OCI-LY7 (cell line): ENCODE measurements around the gene UFL1. TPM values are rescaled to one million over a fixed set of nuclear protein-coding genes. Genes with fewer than 3 reads are reported as not detected.

Experiments
- BruUV-seq: library from RNA; stranded (reverse); fragments of 400-500 nt; replicated peaks from 2 replicates; lab custom pipeline; 2021; lab: Mats Ljungman, UMichigan
- CTCF ChIA-PET: fragments of 300-600 bp; sonication (Branson Sonifier 250); formaldehyde crosslinking; loops from one replicate; lab custom pipeline; 2022; ENCODE audit warnings: antibody characterized with exemption; ENCODE audit not compliant: unreplicated experiment; lab: Charles Lee
- POLR2A ChIA-PET: fragments of 300-600 bp; sonication (Branson Sonifier 250); formaldehyde crosslinking; loops from one replicate; lab custom pipeline; 2022; ENCODE audit warnings: antibody characterized with exemption; lab: Charles Lee
- DNase-seq: peaks from one replicate; pipeline ENCODE4 v3.0.0-alpha.2; 2015; ENCODE audit warnings: low spot score
- H2AFZ ChIP-seq: fragments of 200-600 bp; sonication (generic), shearing (Covaris generic); 2 replicates; pipeline ENCODE4 v1.6.1; 2014; ENCODE audit warnings: mild to moderate bottlenecking, antibody characterized with exemption, low read length, moderate library complexity
- H3K27ac ChIP-seq: fragments of 200-600 bp; sonication (generic); 2 replicates; pipeline ENCODE4 v1.5.1; 2014; ENCODE audit warnings: mixed run types, low read depth, mild to moderate bottlenecking, moderate library complexity, low read length, inconsistent platforms; ENCODE audit not compliant: poor library complexity, severe bottlenecking
- H3K36me3 ChIP-seq: fragments of 200-600 bp; sonication (generic); 2 replicates; pipeline ENCODE4 v1.6.1; 2014; ENCODE audit warnings: mild to moderate bottlenecking, antibody characterized with exemption, low read length, moderate library complexity, mixed read lengths; ENCODE audit not compliant: insufficient read depth
- H3K4me1 ChIP-seq: fragments of 200-600 bp; sonication (generic); 2 replicates; pipeline ENCODE4 v1.5.1; 2014; ENCODE audit warnings: mild to moderate bottlenecking, low read length; ENCODE audit not compliant: insufficient read depth, poor library complexity, severe bottlenecking
- H3K4me2 ChIP-seq: fragments of 200-600 bp; sonication (generic); 2 replicates; pipeline ENCODE4 v1.6.1; 2014; ENCODE audit warnings: mild to moderate bottlenecking, low read length
- H3K4me3 ChIP-seq: fragments of 200-600 bp; sonication (generic); 2 replicates; pipeline ENCODE4 v1.5.1; 2014; ENCODE audit warnings: mild to moderate bottlenecking, low read depth, low read length; ENCODE audit not compliant: poor library complexity, severe bottlenecking
- H3K79me2 ChIP-seq: fragments of 200-600 bp; sonication (generic); 2 replicates; pipeline ENCODE4 v1.6.1; 2016; ENCODE audit warnings: low read depth, mild to moderate bottlenecking, low read length, moderate library complexity, mixed read lengths; ENCODE audit not compliant: insufficient read depth
- H3K9me2 ChIP-seq: fragments of 200-600 bp; sonication (generic); 2 replicates; pipeline ENCODE4 v1.6.1; 2016; ENCODE audit warnings: mild to moderate bottlenecking, low read length, mixed read lengths; ENCODE audit not compliant: insufficient read depth
- H3K9me3 ChIP-seq: fragments of 200-600 bp; sonication (generic); 2 replicates; pipeline ENCODE4 v1.6.1; 2014; ENCODE audit warnings: mild to moderate bottlenecking, mixed run types, low read length, mixed read lengths
- H4K20me1 ChIP-seq: fragments of 200-600 bp; sonication (generic); 2 replicates; pipeline ENCODE4 v1.6.1; 2014; ENCODE audit warnings: mild to moderate bottlenecking, antibody characterized with exemption, low read length, moderate library complexity, mixed read lengths; ENCODE audit not compliant: insufficient read depth
- EZH2phosphoT487 ChIP-seq: fragments of 200-600 bp; sonication (generic); IDR thresholded peaks from 2 replicates; pipeline ENCODE4 v1.6.1; 2018; ENCODE audit warnings: low read depth, borderline replicate concordance, mild to moderate bottlenecking, mixed run types, antibody characterized with exemption, low read length, moderate library complexity, mixed read lengths
- intact Hi-C: fragments of 100-400 bp; cut with micrococcal nuclease; formaldehyde crosslinking; loops from one replicate; pipeline ENCODE4 v1.10.0; 2022; ENCODE audit not compliant: unreplicated experiment
- total RNA-seq, 2 experiments: library from RNA; depleted of rRNA in 1 of 2; stranded (reverse); fragments of >200 nt in 1 of 2; shearing (Covaris generic) in 1 of 2; gene quantifications; 2 replicates each; pipeline ENCODE4 v1.2.3, GENCODE V29; 2014 to 2022
- TF ChIP-seq, protein P1 (sequence below): fragments of 200-600 bp; sonication (generic); conservative IDR thresholded peaks from 2 replicates; pipeline ENCODE4 v1.5.1; 2014; ENCODE audit warnings: mild to moderate bottlenecking, antibody characterized with exemption, low read length, moderate library complexity, mixed read lengths

The UFL1 gene
- total RNA-seq, 2 experiments from 2014 or later, result 14.1 to 38.0 TPM

DNA sequence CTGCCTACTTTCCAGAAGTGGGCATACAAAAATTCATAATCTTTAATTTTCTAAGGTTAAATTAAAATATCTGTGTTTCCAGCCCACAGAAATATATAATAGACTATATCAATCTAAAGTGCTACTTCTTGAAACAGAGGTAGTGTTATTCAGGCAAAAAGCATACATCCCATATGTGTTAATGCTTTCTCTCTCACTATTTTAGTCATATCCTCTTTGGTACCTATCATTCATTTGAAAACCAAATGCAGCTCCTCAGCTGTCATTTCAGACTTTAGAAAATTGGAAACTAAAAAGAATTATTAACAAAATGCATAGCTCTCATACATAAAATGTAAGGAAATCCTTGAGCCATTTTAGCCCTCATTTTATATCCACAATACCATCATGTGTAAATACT lies 42.2 kb downstream of the UFL1 start:
- H3K79me2 ChIP-seq, result no peaks in the 10 kb centered on the region
- DNase-seq, result no peak
- no peaks in the 10 kb centered on the region for H4K20me1 ChIP-seq
- BruUV-seq, result no TSS peak
- no peaks in the 10 kb centered on the region for H3K36me3 ChIP-seq
- ChIA-PET CTCF (interaction anchor here (1.4 kb wide), 1 partner anchor 11 kb away, joined by 3 read pairs; no protein-coding TSS in a partner anchor), POLR2A (interaction anchor here (0.8 to 3.4 kb wide), 5 partner anchors 10 to 47 kb away, joined by 3 to 20 read pairs (median 5); no protein-coding TSS in a partner anchor)
- intact Hi-C loops, result no loop called here
- no peaks in the 10 kb centered on the region for H3K4me1 ChIP-seq
- no peak overlapping the region for H2AFZ ChIP-seq
- no peak overlapping the region for H3K27ac ChIP-seq
- TF ChIP-seq, protein P1, sequence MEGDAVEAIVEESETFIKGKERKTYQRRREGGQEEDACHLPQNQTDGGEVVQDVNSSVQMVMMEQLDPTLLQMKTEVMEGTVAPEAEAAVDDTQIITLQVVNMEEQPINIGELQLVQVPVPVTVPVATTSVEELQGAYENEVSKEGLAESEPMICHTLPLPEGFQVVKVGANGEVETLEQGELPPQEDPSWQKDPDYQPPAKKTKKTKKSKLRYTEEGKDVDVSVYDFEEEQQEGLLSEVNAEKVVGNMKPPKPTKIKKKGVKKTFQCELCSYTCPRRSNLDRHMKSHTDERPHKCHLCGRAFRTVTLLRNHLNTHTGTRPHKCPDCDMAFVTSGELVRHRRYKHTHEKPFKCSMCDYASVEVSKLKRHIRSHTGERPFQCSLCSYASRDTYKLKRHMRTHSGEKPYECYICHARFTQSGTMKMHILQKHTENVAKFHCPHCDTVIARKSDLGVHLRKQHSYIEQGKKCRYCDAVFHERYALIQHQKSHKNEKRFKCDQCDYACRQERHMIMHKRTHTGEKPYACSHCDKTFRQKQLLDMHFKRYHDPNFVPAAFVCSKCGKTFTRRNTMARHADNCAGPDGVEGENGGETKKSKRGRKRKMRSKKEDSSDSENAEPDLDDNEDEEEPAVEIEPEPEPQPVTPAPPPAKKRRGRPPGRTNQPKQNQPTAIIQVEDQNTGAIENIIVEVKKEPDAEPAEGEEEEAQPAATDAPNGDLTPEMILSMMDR, result no peak
- no peak for TF ChIP-seq EZH2phosphoT487
- no peaks in the 10 kb centered on the region for H3K9me2 ChIP-seq
- no peak overlapping the region for H3K4me3 ChIP-seq
- no peak overlapping the region for H3K4me2 ChIP-seq
- H3K9me3 ChIP-seq, result no peaks in the 10 kb centered on the region

DNA sequence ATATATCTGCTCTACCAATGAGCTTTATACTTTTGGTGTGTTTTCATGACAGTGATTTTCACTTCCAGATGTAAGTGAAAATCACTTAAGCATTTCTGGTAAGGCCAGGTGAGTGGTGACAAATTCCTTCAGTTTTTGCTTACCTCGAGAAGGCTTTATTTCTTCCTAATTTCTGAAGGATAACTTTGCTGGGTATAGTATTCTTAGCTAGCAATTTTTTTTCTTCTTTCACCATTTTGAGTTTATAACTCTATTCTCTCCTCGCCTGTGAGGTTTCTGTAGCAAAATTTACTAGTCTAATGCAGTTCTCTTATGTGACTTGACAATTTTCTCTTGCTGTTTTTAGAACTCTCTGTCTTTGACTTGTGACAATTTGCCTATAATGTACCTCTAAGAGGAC lies 48.4 kb downstream of the UFL1 start:
- Histone ChIP-seq H3K79me2 (no peaks in the 10 kb centered on the region), H3K4me1 (no peaks in the 10 kb centered on the region), H3K36me3 (no peaks in the 10 kb centered on the region), H3K27ac (no peak overlapping the region), H4K20me1 (no peaks in the 10 kb centered on the region), H3K4me3 (no peak overlapping the region), H3K9me2 (no peaks in the 10 kb centered on the region), H3K9me3 (peaks cover 16% of the 10 kb centered on the region; the same call in 1 of the 2 replicates), H3K4me2 (no peak overlapping the region), H2AFZ (no peak overlapping the region)
- ChIA-PET CTCF (no interaction called here), POLR2A (interaction anchor here (0.6 to 0.8 kb wide), 2 partner anchors 56 to 329 kb away, joined by 3 to 4 read pairs; no protein-coding TSS in a partner anchor)
- no TSS peak for BruUV-seq
- TF ChIP-seq, protein P1, result no peak
- TF ChIP-seq EZH2phosphoT487, result no peak
- intact Hi-C loops, result no loop called here
- DNase-seq, result no peak

DNA sequence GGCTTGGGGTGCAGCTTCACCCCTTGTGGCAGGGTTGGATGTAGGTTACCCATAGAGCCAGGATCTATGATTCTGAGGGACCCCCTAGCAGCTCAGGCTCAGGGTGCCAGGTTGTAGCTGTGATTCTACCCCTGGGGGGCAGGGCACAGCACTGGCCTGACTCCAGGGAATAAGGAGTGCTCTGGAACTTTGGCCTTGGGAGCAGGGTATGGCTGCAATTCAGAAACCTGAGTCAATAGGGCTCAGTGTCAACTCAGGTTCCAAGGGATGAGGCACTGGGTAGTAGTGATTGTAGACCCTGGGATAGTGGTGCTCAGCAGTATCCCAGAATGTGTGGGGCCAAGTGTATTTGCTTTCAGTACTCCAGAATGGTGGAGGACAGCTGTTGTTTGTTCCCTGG lies 49.9 kb downstream of the UFL1 start:
- TF ChIP-seq, protein P1, result no peak
- TF ChIP-seq EZH2phosphoT487, result no peak
- intact Hi-C loops, result no loop called here
- Histone ChIP-seq H3K9me3 (peaks cover 16% of the 10 kb centered on the region; the same call in 1 of the 2 replicates), H3K27ac (no peak overlapping the region), H3K4me1 (no peaks in the 10 kb centered on the region), H3K79me2 (no peaks in the 10 kb centered on the region), H3K4me3 (no peak overlapping the region), H2AFZ (no peak overlapping the region), H3K36me3 (no peaks in the 10 kb centered on the region), H4K20me1 (no peaks in the 10 kb centered on the region), H3K4me2 (no peak overlapping the region), H3K9me2 (no peaks in the 10 kb centered on the region)
- ChIA-PET CTCF (interaction anchor here (0.6 kb wide), 1 partner anchor 44 kb away, joined by 3 read pairs; no protein-coding TSS in a partner anchor), POLR2A (no interaction called here)
- no TSS peak for BruUV-seq
- no peak for DNase-seq
